GM12891 (cell line): Measurements from ENCODE around the gene ZNF432.

Experiments used
- DNase-seq: peaks from one replicate; pipeline ENCODE4 v3.0.0; 2011; ENCODE audit warnings: low spot score; ENCODE audit not compliant: insufficient read length
- FAIRE-seq: peaks from 2 replicates; lab custom pipeline; 2011; peaks lifted over from hg19 to GRCh38; lab: Jason Lieb, UNC
- PAX5 ChIP-seq: IDR thresholded peaks from 2 replicates; pipeline ENCODE4 v1.6.1; 2011; ENCODE audit warnings: low read length, moderate library complexity, mild to moderate bottlenecking; ENCODE audit not compliant: insufficient read depth, severe bottlenecking
- POLR2A ChIP-seq: IDR thresholded peaks from 2 replicates; pipeline ENCODE4 v1.6.1; 2011; ENCODE audit warnings: low read depth, low read length, control low read depth
- POLR2AphosphoS5 ChIP-seq: IDR thresholded peaks from 2 replicates; pipeline ENCODE4 v1.6.1; 2011; ENCODE audit warnings: low read depth, low read length, control low read depth
- POU2F2 ChIP-seq: IDR thresholded peaks from 2 replicates; pipeline ENCODE4 v1.6.1; 2011; ENCODE audit warnings: low read depth, mild to moderate bottlenecking, control low read depth, low read length, moderate library complexity
- SPI1 ChIP-seq: IDR thresholded peaks from 2 replicates; pipeline ENCODE4 v1.6.1; 2011; ENCODE audit warnings: low read depth, low read length, control low read depth
- TAF1 ChIP-seq: IDR thresholded peaks from 2 replicates; pipeline ENCODE4 v1.6.1; 2011; ENCODE audit warnings: low read depth, low read length, control low read depth

ZNF432 gene

GRCh38 chr19:52007451-52007805, 41.2 kb downstream of the ZNF432 start:
- TF ChIP-seq POLR2AphosphoS5: no peak
- TF ChIP-seq SPI1: no peak
- TF ChIP-seq PAX5: no peak
- no peak for TF ChIP-seq TAF1
- no peak for TF ChIP-seq POLR2A
- FAIRE-seq: no peak
- no peak for DNase-seq

DNA sequence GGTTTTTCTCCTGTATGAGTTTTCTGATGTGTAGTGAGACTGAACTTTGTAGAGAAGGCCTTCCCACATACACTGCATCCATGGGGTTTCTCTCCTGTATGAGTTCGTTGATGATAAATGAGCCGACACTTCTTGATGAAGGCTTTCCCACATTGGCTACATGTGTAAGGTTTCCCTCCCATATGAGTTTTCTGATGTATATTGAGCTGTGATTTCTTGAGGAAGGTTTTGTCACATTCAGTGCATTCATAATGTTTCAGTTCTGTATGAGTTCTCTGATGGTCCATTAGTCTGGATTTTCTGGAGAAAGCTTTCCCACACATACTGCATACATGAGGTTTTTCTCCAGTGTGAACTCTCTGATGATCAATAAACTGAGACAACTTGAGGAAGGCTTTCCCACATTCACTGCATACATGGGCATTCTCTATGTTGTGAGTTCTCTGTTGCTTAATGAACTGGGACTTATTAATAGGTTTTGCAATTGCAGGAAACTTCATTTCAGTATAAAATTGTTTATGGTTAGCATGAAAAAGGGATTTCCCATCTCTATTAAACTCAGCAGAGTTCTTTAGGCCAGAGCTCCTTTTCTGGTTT, 54.5 kb downstream of the ZNF432 start:
- DNase-seq (no peak), FAIRE-seq (peak; percentile 62)
- TF ChIP-seq POLR2A: no peak
- TF ChIP-seq PAX5: no peak
- no peak for TF ChIP-seq SPI1
- TF ChIP-seq POU2F2: no peak
- no peak for TF ChIP-seq TAF1
- no peak for TF ChIP-seq POLR2AphosphoS5

DNA sequence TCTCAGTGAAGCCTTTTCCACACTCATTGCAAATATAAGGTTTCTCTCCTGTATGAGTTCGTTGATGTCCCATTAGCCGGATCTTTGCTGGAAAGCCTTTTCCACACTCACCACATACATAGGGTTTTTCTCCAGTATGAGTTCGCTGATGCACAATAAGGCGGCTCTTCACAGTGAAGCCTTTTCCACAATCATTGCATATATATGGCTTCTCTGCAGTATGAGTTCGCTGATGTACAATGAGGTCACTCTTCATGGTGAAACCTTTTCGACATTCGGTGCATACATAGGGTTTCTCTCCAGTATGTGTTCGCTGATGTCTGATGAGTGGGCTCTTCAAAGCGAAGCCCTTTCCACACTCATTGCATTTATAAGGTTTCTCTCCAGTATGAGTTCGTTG, 55.2 kb downstream of the ZNF432 start:
- TF ChIP-seq TAF1 (no peak), POU2F2 (no peak), PAX5 (no peak), POLR2A (no peak), SPI1 (no peak), POLR2AphosphoS5 (no peak)
- no peak for FAIRE-seq
- no peak for DNase-seq

DNA sequence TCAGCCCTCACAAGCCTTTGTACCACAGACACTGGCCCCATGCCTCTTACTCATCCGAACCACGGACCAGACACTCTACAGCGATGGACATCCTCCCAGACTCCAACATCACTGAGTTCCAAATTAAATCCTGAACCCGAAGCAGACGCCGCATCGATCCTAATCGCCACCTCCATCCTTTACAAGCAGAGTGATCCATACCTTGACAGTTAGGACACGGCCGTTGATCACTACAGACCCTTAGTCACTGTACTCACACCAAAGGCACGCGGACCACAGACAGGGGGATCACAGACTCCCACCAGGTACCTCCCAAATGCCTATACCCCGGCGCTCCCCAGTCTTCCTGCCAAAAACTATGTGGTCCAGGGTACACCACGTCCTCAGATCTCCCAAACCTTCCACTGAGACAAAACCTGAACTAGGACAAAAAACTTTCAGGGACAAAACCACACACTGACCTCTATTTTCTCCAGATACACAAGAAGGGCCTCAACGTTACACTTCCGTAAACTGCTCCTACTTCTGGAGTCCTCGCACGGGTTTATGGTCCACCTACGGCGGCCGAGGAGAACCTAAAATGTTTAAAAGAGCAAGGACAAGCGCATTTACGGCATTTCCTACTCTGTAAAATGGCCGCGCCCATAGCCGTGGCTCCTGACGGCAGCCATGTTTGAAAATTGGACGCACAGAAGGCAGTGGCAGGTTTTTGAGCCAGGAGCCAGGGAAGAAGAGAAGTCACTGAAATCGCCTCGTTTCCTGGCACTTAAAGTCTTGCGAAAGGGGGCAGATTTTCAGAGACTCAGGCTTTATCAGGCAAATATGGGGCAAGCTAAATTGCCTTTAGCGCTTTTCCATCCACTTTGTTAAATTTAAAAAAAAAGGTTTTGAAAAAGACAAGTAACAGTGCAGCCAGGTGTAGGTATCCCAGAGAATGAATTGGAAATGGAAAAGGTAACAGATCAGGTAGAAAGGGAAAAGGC, 62.0 kb downstream of the ZNF432 start, which contains the start of gene ZNF350:
ZNF350 (minus strand) TSS at position 532 of the 983 bp plus-strand sequence. CDS start 12,480 bp downstream, outside the sequence.
- DNase-seq (peak; percentile 57), FAIRE-seq (peak; percentile 98)
- no peak for TF ChIP-seq POU2F2
- peak; percentile 57; the same call in 1 of the 2 replicates for TF ChIP-seq TAF1
- peak; percentile 84 for TF ChIP-seq SPI1
- peak; percentile 78 for TF ChIP-seq POLR2AphosphoS5
- TF ChIP-seq PAX5: no peak
- peak; percentile 79 for TF ChIP-seq POLR2A

- FAIRE-seq: no peak
- no peak for TF ChIP-seq POLR2A
- TF ChIP-seq POU2F2: no peak
- TF ChIP-seq PAX5: no peak
- TF ChIP-seq TAF1: no peak
- no peak for TF ChIP-seq POLR2AphosphoS5
- TF ChIP-seq SPI1: no peak
- no peak for DNase-seq
Measured at GRCh38 chr19:51983361-51983760, 65.3 kb downstream of the ZNF432 start.
